Measurements from ENCODE around the gene DCDC2C.

- peak; percentile 33 to 52 (median 43) for TF ChIP-seq CTCF (IDR thresholded peaks at IDR 0.05)
- no peak for TF ChIP-seq POLR2A (IDR thresholded peaks at IDR 0.05)
These were observed 25.0 kb downstream of the DCDC2C start for GRCh38 chr2:3728104-3729054.

Data from uterus (tissue), 2 donors.